HG03066 (cell line): ENCODE measurements around the gene DBR1.
A peak's percentile ranks its signal among the peaks of the same experiment; 100 is the strongest.

Experiments
- ATAC-seq: cut with Tn5 transposase; IDR thresholded peaks from one replicate; pipeline ENCODE4 v1.9.1; 2021; ENCODE audit warnings: low read depth; ENCODE audit not compliant: unreplicated experiment

The DBR1 gene, protein sequence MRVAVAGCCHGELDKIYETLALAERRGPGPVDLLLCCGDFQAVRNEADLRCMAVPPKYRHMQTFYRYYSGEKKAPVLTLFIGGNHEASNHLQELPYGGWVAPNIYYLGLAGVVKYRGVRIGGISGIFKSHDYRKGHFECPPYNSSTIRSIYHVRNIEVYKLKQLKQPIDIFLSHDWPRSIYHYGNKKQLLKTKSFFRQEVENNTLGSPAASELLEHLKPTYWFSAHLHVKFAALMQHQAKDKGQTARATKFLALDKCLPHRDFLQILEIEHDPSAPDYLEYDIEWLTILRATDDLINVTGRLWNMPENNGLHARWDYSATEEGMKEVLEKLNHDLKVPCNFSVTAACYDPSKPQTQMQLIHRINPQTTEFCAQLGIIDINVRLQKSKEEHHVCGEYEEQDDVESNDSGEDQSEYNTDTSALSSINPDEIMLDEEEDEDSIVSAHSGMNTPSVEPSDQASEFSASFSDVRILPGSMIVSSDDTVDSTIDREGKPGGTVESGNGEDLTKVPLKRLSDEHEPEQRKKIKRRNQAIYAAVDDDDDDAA

DNA sequence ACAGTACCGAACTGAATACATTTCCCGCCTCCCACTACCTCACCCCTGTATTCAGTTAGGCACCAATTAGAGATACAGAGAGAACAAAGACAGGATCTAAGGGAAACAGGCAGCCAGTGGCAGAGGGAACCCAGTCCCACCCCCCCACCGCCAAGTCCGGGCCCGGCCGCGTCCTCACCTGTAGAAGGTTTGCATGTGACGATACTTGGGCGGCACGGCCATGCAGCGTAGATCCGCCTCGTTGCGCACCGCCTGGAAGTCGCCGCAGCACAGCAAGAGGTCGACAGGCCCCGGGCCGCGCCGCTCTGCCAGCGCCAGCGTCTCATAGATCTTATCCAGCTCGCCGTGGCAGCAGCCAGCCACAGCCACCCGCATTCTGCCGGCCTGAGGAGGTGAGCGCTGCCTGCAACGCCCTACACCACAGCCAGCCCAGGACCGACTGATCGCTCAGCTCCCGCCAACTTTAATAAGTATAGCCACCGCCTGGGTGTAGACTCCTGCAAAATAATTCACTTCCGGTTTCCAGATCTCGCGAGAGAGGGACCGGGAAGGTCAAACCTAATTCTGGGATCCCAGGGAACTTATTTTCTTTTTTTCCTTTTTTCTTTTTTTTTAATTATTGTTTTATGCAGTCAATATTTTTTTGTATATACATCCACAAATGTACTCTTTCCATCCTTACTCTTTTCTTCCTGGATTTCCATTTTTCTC is at the start of gene DBR1:
Gene DBR1, minus strand, starts transcription at position 501 of the 711 bp plus-strand sequence. Its CDS starts 126 bp downstream, at position 375.
- ATAC-seq: peak; percentile 95

DNA sequence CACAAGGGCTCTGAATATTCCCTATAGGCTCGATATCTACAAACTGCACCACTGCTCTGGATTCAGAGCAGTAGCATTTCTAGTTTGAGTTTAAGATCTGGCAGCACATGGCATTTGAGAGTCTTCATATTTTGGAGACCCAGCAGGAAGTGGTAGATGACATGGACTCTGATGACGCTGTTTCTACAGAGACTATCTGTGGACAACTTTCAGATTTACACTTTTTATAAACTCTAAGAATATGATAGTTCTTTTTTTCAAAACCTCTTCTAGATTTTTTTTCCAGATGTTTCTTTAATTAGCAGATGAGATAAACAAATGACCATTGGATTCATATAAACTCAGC is 48.2 kb upstream of the DBR1 start:
- no peak for ATAC-seq

DNA sequence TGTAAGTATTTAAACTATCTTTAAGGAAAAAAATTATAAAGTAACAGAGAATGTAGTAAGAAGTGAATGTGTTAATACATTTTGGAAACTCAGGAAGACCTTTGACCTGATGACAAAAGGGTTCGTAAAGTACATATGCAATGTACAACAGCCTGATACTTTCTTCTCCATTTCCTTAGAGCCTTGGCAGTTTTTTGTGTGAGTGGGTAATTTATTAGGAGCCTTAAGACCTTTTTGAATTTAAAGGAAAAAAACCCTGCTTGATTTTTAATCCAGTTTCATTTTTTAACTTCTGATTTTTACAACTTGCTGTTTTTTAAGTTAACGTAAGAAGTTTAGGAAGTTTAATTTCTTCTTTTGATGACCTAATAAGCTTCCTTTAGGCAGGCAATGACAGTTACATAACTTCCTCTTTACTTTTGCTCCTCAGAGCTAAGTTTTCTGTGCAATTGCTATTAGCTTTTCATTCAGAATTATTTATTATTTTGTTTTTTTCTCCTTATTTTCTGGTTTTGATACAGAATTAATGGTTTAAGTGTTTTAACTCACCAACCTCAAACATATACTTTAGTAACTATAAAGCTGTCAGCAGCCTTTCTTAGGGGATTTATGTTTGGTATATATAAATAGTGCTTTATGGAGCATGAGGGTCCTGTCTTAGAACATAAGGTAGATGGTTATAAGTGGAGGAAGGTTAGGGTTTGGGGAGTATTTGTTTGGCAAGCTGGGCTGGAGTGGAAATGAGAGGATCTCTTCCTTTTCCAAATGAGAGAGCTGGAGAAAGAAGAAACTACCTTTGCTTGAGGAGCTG is 47.6 kb upstream of the DBR1 start:
- no peak for ATAC-seq

DNA sequence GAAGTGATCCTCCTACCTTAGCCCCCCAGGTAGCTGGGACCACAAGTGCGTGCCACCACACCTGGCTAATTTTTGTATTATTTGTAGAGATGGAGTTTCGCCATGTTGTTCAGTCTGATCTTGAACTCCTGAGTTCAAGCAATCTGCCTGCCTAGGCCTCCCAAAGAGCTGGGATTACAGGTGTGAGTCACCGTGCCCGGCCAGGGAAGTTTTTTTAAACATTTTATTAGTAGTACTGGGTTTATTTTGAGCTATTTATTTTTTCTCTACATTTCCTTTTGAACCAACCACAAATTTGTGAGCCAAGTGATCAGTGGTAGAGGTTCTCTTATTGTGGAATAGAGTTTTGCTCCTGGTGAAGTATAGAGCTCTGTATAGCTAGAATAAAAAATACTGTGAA is 46.1 kb upstream of the DBR1 start:
- ATAC-seq: no peak

DNA sequence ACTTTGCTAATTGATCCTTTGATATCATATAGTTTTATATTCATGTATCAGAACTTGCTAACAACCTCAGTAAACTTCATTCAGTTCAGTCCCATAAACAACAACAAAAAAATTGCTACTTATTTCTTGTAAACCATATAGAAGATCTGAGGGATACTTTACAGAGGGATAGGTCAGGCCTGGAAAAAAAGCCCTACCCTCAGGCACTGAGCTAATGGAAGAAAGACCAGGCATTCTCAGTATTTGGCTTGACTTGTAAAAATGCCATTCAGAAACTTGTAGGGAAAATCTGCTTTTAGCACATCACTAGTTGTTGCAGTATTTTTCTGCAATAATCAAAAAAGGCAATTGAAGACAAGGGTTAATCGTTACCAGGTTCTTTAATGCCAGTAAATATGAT is 45.5 kb upstream of the DBR1 start:
- ATAC-seq: no peak

DNA sequence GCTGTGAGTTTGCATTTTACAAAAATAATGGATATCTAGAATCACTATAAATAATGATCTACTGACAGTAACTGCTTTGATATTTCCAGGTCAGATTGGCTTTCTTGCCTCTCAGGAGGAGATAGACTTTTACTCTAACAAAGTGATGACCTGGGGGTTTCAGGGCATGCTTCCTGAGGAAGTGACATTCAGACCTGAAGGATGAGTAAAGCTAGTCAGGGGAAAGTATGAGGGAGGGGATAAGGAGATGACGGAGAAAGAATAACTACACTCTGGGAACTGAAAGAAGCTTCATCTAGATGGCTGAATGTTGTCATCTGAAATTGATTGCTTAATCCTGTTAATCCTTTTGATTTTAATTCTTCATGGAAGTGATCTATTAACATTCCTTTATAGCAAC is 44.5 kb upstream of the DBR1 start:
- no peak for ATAC-seq

DNA sequence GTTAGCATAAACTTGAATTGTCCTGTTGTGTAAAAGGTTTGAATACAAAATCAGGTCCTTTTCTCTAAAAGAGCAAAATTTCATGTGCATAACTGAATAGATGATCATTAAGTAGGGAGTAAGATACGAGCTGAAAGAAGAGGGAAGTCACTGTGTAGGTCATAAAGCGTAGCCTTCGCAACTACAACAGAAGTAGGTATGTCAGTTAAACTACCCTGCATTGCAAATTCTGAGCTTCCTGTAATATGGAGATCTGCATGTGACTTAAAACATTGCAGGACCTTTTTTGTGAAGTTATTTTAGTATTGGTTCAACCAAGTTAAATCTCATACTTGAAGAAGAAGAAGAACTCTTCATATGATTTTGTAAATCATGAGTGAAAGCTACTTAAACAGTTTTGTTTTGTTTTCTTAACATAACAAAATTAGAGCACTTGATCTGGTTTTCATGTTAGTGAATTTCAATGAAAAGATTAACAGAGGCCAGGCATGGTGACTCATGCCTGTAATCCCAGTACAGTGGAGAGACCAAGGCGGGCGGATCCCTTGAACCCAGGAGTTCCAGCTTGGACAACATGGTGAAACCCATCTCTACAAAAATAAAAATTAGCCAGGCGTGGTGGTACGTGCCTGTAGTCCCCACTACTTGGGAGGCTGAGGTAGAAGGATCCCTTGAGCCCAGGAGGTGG is 38.8 kb upstream of the DBR1 start:
- no peak for ATAC-seq

DNA sequence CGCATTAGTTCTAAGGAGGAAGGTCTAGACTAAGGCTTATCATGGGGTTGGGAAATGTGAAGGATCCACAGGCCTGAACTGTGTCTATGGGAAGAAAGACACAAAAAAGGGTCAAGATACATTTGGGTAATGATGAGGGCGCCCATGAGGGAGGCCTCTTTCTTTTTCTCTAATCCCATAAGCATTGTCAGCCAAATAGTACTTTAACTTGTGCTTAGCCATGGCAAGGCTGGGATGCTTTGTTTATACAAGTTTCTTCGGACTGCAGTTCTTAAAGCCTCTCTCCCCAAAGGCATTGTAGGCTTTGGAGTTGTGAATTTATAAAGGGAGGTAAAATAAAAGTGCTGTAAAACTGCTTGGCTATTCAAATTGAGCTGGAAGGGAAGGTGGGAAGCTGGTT is 35.8 kb upstream of the DBR1 start:
- ATAC-seq: no peak

DNA sequence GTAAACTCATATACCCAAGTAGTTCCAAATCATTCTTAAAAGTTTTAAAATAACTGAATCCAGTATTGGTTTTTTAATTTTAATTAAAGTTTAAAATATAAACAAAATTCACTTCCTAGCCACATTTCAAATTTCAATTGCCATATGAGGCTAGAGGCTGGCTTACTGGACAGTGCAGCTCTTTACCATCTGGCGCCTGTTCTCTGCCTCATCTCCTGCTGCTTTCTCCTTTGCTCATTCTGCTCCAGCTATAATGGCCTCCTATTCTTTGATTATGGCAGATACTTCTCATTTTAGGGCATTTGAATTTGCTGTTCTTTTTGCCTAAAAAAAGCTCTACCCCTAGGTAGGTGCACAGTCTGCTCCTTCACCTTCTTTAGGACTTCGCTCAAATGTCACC is 31.5 kb upstream of the DBR1 start:
- ATAC-seq: no peak

DNA sequence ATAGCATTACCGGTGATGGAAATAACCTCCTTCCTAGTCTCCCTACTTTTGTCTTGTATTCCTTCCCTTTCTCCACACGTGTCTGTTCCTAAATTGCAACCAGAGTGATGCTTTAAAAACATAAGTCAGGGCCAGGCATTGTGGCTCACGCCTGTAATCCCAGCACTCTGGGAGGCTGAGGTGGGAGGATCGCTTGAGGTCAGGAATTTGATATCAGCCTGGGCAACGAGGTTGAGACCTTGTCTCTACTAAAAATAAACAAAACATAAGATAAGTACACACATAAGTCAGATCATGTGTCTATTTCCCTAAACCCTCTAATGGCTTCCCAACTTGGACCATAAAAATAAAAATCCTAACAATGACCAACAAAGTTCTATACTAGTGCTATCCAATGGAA is 30.8 kb upstream of the DBR1 start:
- no peak for ATAC-seq

DNA sequence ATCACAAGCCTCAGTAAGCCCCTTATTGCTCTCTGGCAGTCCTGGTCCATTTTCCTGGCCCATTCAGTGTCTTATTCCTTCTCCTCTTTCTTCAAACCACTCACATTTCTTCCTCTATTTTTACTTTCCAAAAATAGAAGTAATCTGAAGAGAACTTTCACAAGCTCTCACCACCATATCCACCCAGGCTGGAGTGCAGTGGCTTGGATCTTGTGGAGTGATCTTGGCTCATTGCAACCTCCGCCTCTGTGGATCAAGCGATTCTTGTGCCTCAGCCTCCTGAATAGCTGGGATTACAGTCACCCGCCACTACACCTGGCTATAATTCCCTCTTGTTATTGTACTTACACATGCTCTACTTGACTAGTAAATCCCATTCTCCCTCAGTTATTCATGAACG is 29.2 kb upstream of the DBR1 start:
- no peak for ATAC-seq

DNA sequence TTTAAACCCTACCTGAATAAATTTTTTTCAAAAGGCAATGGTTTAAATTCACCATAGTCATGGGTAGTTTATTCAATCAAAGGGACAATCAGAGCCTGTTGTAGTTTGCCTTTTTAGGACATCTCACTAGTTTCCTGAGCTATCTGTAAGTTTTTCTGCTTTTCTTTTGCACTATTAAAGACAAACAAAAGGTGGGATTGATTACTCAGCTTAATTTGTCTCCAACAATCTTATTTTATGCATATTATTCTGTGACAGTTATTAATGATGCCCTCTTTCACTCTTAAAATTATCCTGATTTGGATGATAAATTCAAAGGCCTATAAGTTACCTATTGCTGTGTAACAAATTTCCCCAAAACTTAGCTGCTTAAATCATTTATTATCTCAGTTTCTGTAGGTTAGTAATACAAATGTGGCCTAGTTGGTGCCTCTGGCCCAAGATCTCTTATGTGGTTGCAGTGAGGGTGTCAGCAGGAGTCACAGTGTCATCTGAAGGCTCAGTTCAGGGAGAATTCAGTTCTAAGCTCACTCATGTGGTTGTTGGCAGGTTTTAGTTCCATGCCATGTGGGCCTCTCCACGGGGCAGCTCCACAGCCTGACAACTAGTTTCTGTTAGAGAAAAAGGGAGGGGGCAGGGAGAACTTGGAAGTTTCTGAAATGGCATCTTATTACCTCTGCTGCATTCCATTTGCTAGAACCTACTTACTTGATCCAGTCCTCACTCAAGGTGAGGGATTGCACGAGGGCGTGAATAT is 28.4 kb upstream of the DBR1 start:
- no peak for ATAC-seq

DNA sequence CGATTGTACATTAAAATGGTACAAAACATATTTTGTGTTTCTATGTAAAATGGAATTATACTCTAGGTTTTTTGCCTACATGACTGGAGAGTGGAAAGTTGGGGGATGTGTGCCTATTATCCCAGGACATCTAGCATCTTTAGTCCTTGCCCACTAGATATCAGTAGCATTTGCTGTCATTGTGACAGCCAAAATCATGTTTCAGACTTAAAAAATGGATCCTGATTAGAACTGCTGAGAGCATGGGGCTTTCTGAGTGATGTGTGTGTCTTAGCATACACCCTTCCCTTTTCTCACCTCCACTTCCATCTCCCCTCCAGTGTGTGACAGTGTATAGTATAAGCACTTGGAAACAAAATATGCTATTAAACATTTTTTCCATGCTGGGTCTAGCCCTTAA is 25.7 kb upstream of the DBR1 start:
- no peak for ATAC-seq

DNA sequence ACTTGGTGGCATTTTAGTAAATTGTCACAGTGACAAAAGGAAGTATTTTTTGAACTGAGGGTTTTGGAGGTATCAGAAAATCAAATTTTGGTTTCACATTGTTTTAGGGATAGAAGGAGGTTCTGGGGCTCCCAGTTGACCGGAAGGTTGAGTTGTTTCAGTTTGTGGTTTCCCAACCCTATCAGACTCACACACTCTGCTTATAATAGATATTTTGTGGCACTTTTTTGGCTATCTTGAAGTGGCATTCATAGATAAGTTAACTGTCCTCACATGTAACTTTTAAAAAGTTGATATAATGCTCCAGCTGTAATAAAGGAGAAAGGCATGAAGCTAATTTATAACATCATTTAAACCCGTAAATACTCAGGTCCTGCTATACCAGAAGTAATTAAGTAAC is 25.1 kb upstream of the DBR1 start:
- ATAC-seq: no peak

DNA sequence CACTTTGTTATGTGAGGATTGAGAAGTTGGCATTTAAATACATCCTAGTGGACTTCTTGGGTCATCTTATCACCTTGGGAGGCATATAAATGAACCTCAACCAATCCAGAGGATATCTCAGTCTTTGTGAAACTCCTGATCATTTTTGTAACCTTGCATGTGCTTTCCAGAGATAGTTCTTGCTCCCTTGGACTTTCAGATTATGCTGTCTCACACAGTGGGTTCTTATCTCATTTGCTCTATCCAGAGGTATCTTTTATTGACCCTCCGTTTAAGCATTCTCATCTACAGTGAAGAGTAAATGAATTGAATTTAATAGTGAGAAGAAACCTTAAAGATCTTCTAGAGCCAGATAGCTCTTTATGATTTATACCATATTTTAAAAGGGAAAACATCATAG is 22.8 kb upstream of the DBR1 start:
- no peak for ATAC-seq

DNA sequence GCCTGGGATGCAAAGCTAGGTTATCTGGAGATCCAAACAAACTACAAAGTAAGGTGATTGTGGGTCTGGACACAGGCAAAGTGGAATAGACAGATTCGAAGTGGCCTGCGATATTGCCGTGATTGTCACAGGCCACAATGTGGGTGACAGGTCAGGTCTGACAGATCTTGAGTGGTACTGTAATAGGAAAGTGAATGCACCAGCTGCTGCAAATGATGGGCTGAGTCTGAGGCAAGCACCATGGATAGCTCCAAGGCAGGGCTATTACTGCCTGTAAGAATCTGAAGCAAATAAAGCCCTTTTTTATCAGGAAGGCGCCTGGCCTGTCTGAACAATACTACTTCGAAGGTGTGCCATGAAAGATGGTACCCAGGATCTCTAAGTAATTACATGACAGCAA is 22.3 kb upstream of the DBR1 start:
- ATAC-seq: no peak

DNA sequence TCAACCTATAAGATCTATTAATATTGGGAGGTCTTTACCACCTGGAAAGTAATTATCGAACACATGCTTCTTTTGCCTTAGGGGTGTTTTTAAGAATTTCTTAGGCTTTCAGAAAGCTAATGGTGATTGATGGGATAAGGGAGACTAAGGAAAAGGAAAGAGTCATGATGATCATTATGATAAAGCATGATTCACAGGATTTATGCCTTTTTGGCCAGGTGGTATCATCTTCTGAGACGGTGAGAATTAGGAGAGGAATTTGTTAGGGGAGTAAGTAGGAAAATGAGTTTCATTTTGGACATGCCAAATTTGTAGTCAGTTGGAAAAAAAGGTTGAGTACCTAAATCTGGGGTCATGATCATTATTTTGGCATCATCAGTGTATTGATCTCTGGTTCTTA is 21.3 kb upstream of the DBR1 start:
- no peak for ATAC-seq

DNA sequence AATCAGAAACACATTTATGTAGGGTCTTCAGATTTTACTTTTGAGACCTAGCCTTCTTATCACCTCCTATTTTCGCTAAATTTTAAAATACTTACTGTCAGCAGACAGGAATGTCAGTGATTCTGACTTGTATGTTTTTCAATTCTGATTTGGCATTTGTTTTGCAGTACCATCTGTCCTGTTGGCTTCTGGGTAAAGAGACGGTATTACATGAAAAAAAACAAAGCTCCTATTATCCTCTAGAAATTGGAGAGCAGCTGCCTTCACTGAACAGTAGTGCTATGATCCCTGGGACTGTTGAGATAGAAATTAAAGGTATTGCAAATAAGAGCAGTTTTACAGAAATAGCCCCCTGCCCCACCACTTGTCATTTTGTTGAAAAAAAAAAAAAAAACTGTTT is 20.8 kb upstream of the DBR1 start:
- ATAC-seq: no peak

DNA sequence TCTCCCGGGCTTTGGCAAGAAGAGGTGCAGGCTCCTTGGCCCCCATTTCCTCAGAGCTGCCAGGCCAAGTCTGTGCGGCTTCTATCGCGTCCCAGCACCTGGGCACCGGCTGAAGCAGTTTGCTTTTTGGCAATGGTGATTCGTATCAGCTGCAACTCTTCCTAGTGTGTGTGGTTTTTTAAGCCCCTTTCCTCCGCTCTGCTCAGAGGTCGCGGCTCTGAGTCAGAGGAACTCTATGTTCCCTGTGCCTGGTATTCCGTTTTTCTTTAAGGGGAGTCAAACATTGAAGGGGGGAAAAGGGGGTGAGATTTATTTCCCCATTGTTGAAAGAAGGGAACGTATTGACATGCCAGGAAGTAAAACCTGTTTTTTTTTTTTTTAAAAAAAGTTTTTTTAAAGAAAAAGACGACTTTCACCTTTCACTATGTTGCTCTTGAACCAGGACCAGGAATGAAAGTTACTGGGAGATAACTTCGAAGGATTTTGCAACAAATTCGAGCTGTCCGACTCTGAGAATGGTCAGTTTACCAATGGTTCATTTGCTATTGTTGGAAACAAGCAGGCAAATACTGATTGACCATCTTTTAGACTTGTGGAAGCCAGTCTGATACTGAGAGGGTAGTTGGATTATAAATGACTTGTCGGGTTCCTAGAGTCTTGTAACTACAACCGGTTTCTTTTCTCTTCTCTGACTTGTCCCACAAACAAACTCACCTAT is 13.5 kb upstream of the DBR1 start:
- ATAC-seq: no peak
